GM12878 (cell line): Measurements from ENCODE around the gene ADAMTS2. TPM values are rescaled to one million over a fixed set of nuclear protein-coding genes. Genes with fewer than 3 reads are reported as not detected.

Experiments used
- ATAC-seq: fragments of 200-7000 bp; cut with Tn5 transposase; 3 replicates; pipeline ENCODE4 v1.9.1; 2020; ENCODE audit warnings: mild to moderate bottlenecking, moderate library complexity
- BruUV-seq: library from RNA; stranded (reverse); fragments of 400-500 nt; replicated peaks from 2 replicates; lab custom pipeline; 2021; lab: Mats Ljungman, UMichigan
- CTCF ChIA-PET: fragments of 300-600 bp; sonication (Branson Sonifier 250); formaldehyde crosslinking; extraction: SDS; loops from one replicate; lab custom pipeline; 2021; ENCODE audit warnings: inconsistent platforms; lab: Yijun Ruan, JAX
- POLR2A ChIA-PET: fragments of 350-600 bp; formaldehyde crosslinking; extraction: SDS; loops from one replicate; lab custom pipeline; 2021; ENCODE audit warnings: inconsistent platforms; lab: Charles Lee
- RAD21 ChIA-PET: fragments of 300-600 bp; sonication (Branson Sonifier 250); formaldehyde crosslinking; loops from one replicate; lab custom pipeline; 2023; ENCODE audit warnings: antibody characterized with exemption; ENCODE audit not compliant: unreplicated experiment; lab: Charles Lee
- SMC1A ChIA-PET: fragments of 300-600 bp; sonication (Branson Sonifier 250); formaldehyde crosslinking; loops from one replicate; lab custom pipeline; 2023; ENCODE audit not compliant: unreplicated experiment, uncharacterized antibody; lab: Charles Lee
- DNase-seq: peaks from one replicate; pipeline ENCODE4 v3.0.0-alpha.2; 2011; ENCODE audit warnings: low read depth, low spot score
- FAIRE-seq: peaks from 3 replicates; lab custom pipeline; 2011; peaks lifted over from hg19 to GRCh38; lab: Jason Lieb, UNC
- H2AFZ ChIP-seq: 2 replicates; pipeline ENCODE4 v1.6.0; 2011; ENCODE audit warnings: low read depth, low read length, control low read depth; ENCODE audit not compliant: control insufficient read depth
- H3K27ac ChIP-seq: 2 replicates; pipeline ENCODE4 v1.5.1; 2011; ENCODE audit warnings: control low read depth; ENCODE audit not compliant: control insufficient read depth, insufficient read depth
- H3K27me3 ChIP-seq, 2 experiments: replicated peaks in 1 of 2; 2 replicates each; pipeline versions ENCODE4 v1.6.0 to v1.6.1; 2011; ENCODE audit warnings: low read length in 1 of 2; ENCODE audit not compliant: control insufficient read depth in 2 of 2, insufficient read depth in 2 of 2
- H3K36me3 ChIP-seq, 2 experiments: 2 replicates each; pipeline ENCODE4 v1.5.1; 2011; ENCODE audit warnings: low read length in 1 of 2; ENCODE audit not compliant: control insufficient read depth in 2 of 2, insufficient read depth in 2 of 2
- H3K4me1 ChIP-seq: 2 replicates; pipeline ENCODE4 v1.6.1; 2011; ENCODE audit warnings: mild to moderate bottlenecking, low read length, moderate library complexity, mixed read lengths; ENCODE audit not compliant: control insufficient read depth, insufficient read depth
- H3K4me2 ChIP-seq: 2 replicates; pipeline ENCODE4 v1.6.0; 2011; ENCODE audit warnings: control low read depth; ENCODE audit not compliant: control insufficient read depth, insufficient read depth
- H3K4me3 ChIP-seq: fragments of 200-600 bp; sonication (generic); 2 replicates; pipeline ENCODE4 v1.5.1; 2016
- H3K79me2 ChIP-seq: 2 replicates; pipeline ENCODE4 v1.6.0; 2011; ENCODE audit warnings: low read length; ENCODE audit not compliant: control insufficient read depth, insufficient read depth
- H3K9ac ChIP-seq: 2 replicates; pipeline ENCODE4 v1.8.0; 2011; ENCODE audit warnings: low read length, control low read depth, mixed read lengths; ENCODE audit not compliant: control insufficient read depth, insufficient read depth
- H3K9me3 ChIP-seq: replicated peaks from 3 replicates; pipeline ENCODE4 v1.5.1; 2011; ENCODE audit warnings: mild to moderate bottlenecking, low read length; ENCODE audit not compliant: control insufficient read depth, insufficient read depth
- H4K20me1 ChIP-seq: 2 replicates; pipeline ENCODE4 v1.6.0; 2011; ENCODE audit not compliant: control insufficient read depth, insufficient read depth
- EP300 ChIP-seq, 2 experiments: fragments of 150-350 bp in 1 of 2; IDR thresholded peaks; 2 replicates each; pipeline ENCODE4 v1.6.1; 2011 to 2012; ENCODE audit warnings: low read depth in 2 of 2, low read length in 2 of 2, borderline replicate concordance in 1 of 2, improper control_type of control experiment in 1 of 2, inconsistent platforms in 1 of 2; ENCODE audit not compliant: control insufficient read depth in 1 of 2
- EZH2 ChIP-seq: IDR thresholded peaks from 2 replicates; pipeline ENCODE4 v1.6.1; 2012; ENCODE audit warnings: low read depth, mild to moderate bottlenecking, control low read depth, inconsistent platforms, low read length, borderline replicate concordance; ENCODE audit not compliant: control insufficient read depth
- SMC3 ChIP-seq: IDR thresholded peaks from 2 replicates; pipeline ENCODE4 v1.6.1; 2011; ENCODE audit warnings: low read length, improper control_type of control experiment, borderline replicate concordance
- TBL1XR1 ChIP-seq: IDR thresholded peaks from 2 replicates; pipeline ENCODE4 v1.6.1; 2012; ENCODE audit warnings: low read depth, low read length, improper control_type of control experiment
- WGBS: methylation state at CpG from one replicate; pipeline ENCODE4 v1.1.6; 2016; ENCODE audit warnings: low lambda C conversion rate; ENCODE audit not compliant: insufficient replicate concordance, insufficient coverage; ENCODE audit errors: missing lambda C conversion rate; 5-methylcytosine and 5-hydroxymethylcytosine counted together
- in situ Hi-C: fragments of 300-500 bp; cut with MboI; formaldehyde crosslinking; loops from 9 replicates; pipeline ENCODE4 v1.14.3; 2018; ENCODE audit warnings: mixed read lengths
- intact Hi-C: fragments of 100-400 bp; cut with micrococcal nuclease; formaldehyde crosslinking; loops from one replicate; pipeline ENCODE4 v1.14.2; 2022; ENCODE audit not compliant: unreplicated experiment
- polyA plus RNA-seq, 11 experiments: library from polyadenylated mRNA; depleted of rRNA in 4 of 11; unstranded in 6 of 11; stranded (reverse) in 5 of 11; fragments of >200 nt; fragmentation: Nextera tagmentation in 4 of 11; fragmentation: Illumina TruSeq in 1 of 11; extraction: Ambion mirVana in 4 of 11; extraction: Trizol in 1 of 11; gene quantifications; 1 replicate in 1 of 11; 2 replicates in 10 of 11; pipeline versions ENCODE4 v1.2.1 to v1.2.3, GENCODE V29; 2011 to 2016; ENCODE audit warnings: inconsistent platforms in 2 of 11, missing spikeins in 2 of 11, low read depth in 1 of 11
- total RNA-seq, 4 experiments: library from RNA; depleted of rRNA in 3 of 4; stranded (reverse); fragments of >200 nt in 3 of 4; fragmentation: Illumina TruSeq in 1 of 4; extraction: Trizol in 1 of 4; gene quantifications; 2 replicates each; pipeline versions ENCODE4 v1.2.1 to v1.2.3, GENCODE V29; 2013 to 2021
- TF ChIP-seq, protein P1 (sequence below): IDR thresholded peaks from 2 replicates; pipeline ENCODE4 v1.6.1; 2012; ENCODE audit warnings: mild to moderate bottlenecking, low read depth, low read length

The ADAMTS2 gene
- total and polyA plus RNA-seq, 10 of the 15 experiments (the other 5 are each of a cell fraction or from before 2014, with no cell fraction given): 0.03 to 0.05 TPM; not detected in 8

DNA sequence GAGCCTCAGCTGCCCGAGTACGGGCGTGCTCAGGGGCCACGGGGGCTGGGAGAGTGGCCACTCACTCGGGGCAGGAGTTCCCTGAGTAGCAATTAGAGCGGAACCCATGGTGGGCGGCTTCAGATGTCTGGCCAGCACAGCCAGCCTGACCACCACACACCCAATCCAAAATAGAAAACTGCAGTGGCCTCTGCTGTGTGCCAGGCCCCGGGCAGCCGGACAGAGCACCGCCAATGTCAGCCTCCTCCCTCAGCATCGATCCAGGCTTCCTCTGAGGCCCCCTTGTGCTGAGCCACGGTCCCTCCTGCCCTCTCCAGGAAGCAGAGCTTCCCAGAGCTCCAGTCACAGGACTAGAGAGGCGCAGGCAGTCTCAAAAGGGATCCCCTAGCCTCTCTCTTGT is 2.7 kb downstream of the ADAMTS2 start:
- no peaks in the 10 kb centered on the region; the same call in 2 of the 3 replicates for H3K9me3 ChIP-seq
- ChIA-PET RAD21 (no interaction called here), POLR2A (interaction anchor here (0.6 kb wide), 1 partner anchor 1375 kb away, joined by 4 read pairs; no protein-coding TSS in a partner anchor), SMC1A (no interaction called here), CTCF (no interaction called here)
- no peaks in the 10 kb centered on the region; a peak in 3 of 4 replicates for H3K27me3 ChIP-seq
- no peak overlapping the region for H3K4me3 ChIP-seq
- intact Hi-C loops: no loop called here
- WGBS: 21% methylated on average over 13 of the region's 13 CpGs
- BruUV-seq: no TSS peak
- no peaks in the 10 kb centered on the region for H3K36me3 ChIP-seq
- H3K27ac ChIP-seq: no peak overlapping the region
- TF ChIP-seq EZH2: no peak
- no peak for TF ChIP-seq TBL1XR1
- TF ChIP-seq, protein P1, sequence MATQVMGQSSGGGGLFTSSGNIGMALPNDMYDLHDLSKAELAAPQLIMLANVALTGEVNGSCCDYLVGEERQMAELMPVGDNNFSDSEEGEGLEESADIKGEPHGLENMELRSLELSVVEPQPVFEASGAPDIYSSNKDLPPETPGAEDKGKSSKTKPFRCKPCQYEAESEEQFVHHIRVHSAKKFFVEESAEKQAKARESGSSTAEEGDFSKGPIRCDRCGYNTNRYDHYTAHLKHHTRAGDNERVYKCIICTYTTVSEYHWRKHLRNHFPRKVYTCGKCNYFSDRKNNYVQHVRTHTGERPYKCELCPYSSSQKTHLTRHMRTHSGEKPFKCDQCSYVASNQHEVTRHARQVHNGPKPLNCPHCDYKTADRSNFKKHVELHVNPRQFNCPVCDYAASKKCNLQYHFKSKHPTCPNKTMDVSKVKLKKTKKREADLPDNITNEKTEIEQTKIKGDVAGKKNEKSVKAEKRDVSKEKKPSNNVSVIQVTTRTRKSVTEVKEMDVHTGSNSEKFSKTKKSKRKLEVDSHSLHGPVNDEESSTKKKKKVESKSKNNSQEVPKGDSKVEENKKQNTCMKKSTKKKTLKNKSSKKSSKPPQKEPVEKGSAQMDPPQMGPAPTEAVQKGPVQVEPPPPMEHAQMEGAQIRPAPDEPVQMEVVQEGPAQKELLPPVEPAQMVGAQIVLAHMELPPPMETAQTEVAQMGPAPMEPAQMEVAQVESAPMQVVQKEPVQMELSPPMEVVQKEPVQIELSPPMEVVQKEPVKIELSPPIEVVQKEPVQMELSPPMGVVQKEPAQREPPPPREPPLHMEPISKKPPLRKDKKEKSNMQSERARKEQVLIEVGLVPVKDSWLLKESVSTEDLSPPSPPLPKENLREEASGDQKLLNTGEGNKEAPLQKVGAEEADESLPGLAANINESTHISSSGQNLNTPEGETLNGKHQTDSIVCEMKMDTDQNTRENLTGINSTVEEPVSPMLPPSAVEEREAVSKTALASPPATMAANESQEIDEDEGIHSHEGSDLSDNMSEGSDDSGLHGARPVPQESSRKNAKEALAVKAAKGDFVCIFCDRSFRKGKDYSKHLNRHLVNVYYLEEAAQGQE: no peak
- TF ChIP-seq EP300 (IDR thresholded peaks at IDR 0.05; ENCODE audit: borderline replicate concordance in 1 of 2, control insufficient read depth in 1 of 2, low read depth in 2 of 2, low read length in 2 of 2): no peak
- no peak for TF ChIP-seq SMC3
- H3K79me2 ChIP-seq: no peaks in the 10 kb centered on the region
- H2AFZ ChIP-seq: no peak overlapping the region
- DNase-seq: no peak
- no peak overlapping the region for H3K4me2 ChIP-seq
- in situ Hi-C loops: no loop called here
- FAIRE-seq: no peak
- H3K9ac ChIP-seq: no peak overlapping the region
- ATAC-seq: no peak
- no peaks in the 10 kb centered on the region for H3K4me1 ChIP-seq
- H4K20me1 ChIP-seq: no peaks in the 10 kb centered on the region
